Panc1 (cell line): Measurements from ENCODE around the gene UACA. TPM values are rescaled to one million over a fixed set of nuclear protein-coding genes. Genes with fewer than 3 reads are reported as not detected.

Experiments
- ATAC-seq: fragments of 200-7000 bp; cut with Tn5 transposase; 2 replicates; pipeline ENCODE4 v1.9.1; 2020; ENCODE audit warnings: mild to moderate bottlenecking, moderate library complexity
- BruUV-seq: library from RNA; stranded (reverse); fragments of 400-500 nt; replicated peaks from 2 replicates; lab custom pipeline; 2021; lab: Mats Ljungman, UMichigan
- CTCF ChIA-PET: fragments of 300-600 bp; sonication (Branson Sonifier 250); formaldehyde crosslinking; loops from one replicate; lab custom pipeline; 2022; ENCODE audit warnings: antibody characterized with exemption; lab: Charles Lee
- POLR2A ChIA-PET: fragments of 300-600 bp; sonication (Branson Sonifier 250); formaldehyde crosslinking; loops from one replicate; lab custom pipeline; 2022; ENCODE audit warnings: antibody characterized with exemption; lab: Charles Lee
- DNase-seq: peaks from one replicate; pipeline ENCODE4 v3.0.0-alpha.2; 2010; ENCODE audit warnings: low read depth, low spot score
- H3K27ac ChIP-seq: 2 replicates; pipeline ENCODE4 v1.5.1; 2011; ENCODE audit warnings: mild to moderate bottlenecking, low read length, inconsistent platforms
- H3K27me3 ChIP-seq: fragments of 200-500 bp; sonication (Bioruptor generic); 2 replicates; pipeline ENCODE4 v1.6.0; 2014; ENCODE audit warnings: low read length, inconsistent platforms; ENCODE audit not compliant: control insufficient read depth, insufficient read depth
- H3K36me3 ChIP-seq: fragments of 200-500 bp; sonication (Bioruptor generic); 2 replicates; pipeline ENCODE4 v1.5.1; 2014; ENCODE audit warnings: inconsistent platforms, mild to moderate bottlenecking, low read length, moderate library complexity; ENCODE audit not compliant: control insufficient read depth, insufficient read depth
- H3K4me1 ChIP-seq: 2 replicates; pipeline ENCODE4 v1.5.1; 2011; ENCODE audit warnings: inconsistent platforms, mild to moderate bottlenecking, low read length, moderate library complexity; ENCODE audit not compliant: control insufficient read depth, insufficient read depth
- H3K4me3 ChIP-seq, 2 experiments: 2 replicates each; pipeline ENCODE4 v1.5.1; 2011 to 2012; ENCODE audit warnings: low read depth in 2 of 2, low read length in 2 of 2, mild to moderate bottlenecking in 2 of 2, inconsistent platforms in 1 of 2, moderate library complexity in 1 of 2
- H3K9me3 ChIP-seq: fragments of 200-500 bp; sonication (Bioruptor generic); 2 replicates; pipeline ENCODE4 v1.5.1; 2014; ENCODE audit warnings: low read depth, mild to moderate bottlenecking, inconsistent platforms, low read length, moderate library complexity; ENCODE audit not compliant: control insufficient read depth, insufficient read depth
- POLR2AphosphoS5 ChIP-seq: IDR thresholded peaks from 2 replicates; pipeline ENCODE4 v1.6.1; 2012; ENCODE audit warnings: mild to moderate bottlenecking, low read depth, low read length, moderate library complexity
- SIN3A ChIP-seq: IDR thresholded peaks from 2 replicates; pipeline ENCODE4 v1.6.1; 2012; ENCODE audit warnings: low read depth, mild to moderate bottlenecking, low read length, moderate library complexity, borderline replicate concordance; ENCODE audit not compliant: insufficient read depth
- TCF7L2 ChIP-seq: IDR thresholded peaks from 2 replicates; pipeline ENCODE4 v1.6.1; 2011; ENCODE audit warnings: mild to moderate bottlenecking, low read depth, low read length, inconsistent platforms
- in situ Hi-C: cut with HindIII; loops from 2 replicates; pipeline ENCODE4 v1.10.0; 2016; ENCODE audit warnings: low sequenced_read_pairs, low pct_unique_long_range_greater_than_20kb
- intact Hi-C: fragments of 100-400 bp; cut with micrococcal nuclease; formaldehyde crosslinking; loops from one replicate; pipeline ENCODE4 v1.10.0; 2022; ENCODE audit not compliant: unreplicated experiment
- total RNA-seq: library from RNA; stranded (reverse); gene quantifications from one replicate; pipeline ENCODE4 v1.2.1, GENCODE V29; 2021; ENCODE audit not compliant: unreplicated experiment
- TF ChIP-seq, protein P1 (sequence below): fragments of 450-650 bp; IDR thresholded peaks from 2 replicates; pipeline ENCODE4 v1.5.1; 2017; ENCODE audit warnings: mild to moderate bottlenecking
- TF ChIP-seq, protein P2 (sequence below), 2 experiments: IDR thresholded peaks; 2 replicates each; pipeline ENCODE4 v1.6.1; 2011 to 2012; ENCODE audit warnings: low read depth in 2 of 2, control low read depth in 1 of 2, low read length in 1 of 2, mild to moderate bottlenecking in 1 of 2, moderate library complexity in 1 of 2; ENCODE audit not compliant: insufficient read depth in 1 of 2

UACA gene
- total RNA-seq, 1 experiment from 2014 or later = 303 TPM

DNA sequence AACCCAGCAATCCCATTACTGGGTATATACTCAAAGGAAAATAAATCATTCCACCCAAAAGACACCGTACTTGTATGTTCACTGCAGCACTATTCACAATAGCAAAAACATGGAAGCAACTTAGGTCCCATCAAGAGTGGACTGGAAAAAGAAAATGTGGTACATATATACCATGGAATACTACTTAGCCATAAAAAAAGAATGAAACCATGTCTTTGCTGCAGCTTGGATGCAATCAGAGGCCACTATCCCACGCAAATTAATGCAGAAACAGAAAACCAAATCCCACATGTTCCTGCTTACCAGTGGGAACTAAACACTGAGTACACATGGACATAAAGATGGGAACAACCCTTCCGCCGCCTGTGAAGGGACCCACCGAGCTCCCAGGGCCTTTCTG is 34.2 kb downstream of the UACA start:
- Histone ChIP-seq H3K4me1 (peaks cover 33% of the 10 kb centered on the region), H3K27ac (no peak overlapping the region), H3K9me3 (no peaks in the 10 kb centered on the region), H3K36me3 (peaks cover 6% of the 10 kb centered on the region), H3K27me3 (no peaks in the 10 kb centered on the region), H3K4me3 (no peak overlapping the region)
- intact Hi-C loops (no loop called here), in situ Hi-C loops (no loop called here)
- CTCF ChIA-PET = no interaction called here
- BruUV-seq = no TSS peak
- POLR2A ChIA-PET = no interaction called here
- ATAC-seq = no peak
- no peak for DNase-seq
- TF ChIP-seq, protein P1, sequence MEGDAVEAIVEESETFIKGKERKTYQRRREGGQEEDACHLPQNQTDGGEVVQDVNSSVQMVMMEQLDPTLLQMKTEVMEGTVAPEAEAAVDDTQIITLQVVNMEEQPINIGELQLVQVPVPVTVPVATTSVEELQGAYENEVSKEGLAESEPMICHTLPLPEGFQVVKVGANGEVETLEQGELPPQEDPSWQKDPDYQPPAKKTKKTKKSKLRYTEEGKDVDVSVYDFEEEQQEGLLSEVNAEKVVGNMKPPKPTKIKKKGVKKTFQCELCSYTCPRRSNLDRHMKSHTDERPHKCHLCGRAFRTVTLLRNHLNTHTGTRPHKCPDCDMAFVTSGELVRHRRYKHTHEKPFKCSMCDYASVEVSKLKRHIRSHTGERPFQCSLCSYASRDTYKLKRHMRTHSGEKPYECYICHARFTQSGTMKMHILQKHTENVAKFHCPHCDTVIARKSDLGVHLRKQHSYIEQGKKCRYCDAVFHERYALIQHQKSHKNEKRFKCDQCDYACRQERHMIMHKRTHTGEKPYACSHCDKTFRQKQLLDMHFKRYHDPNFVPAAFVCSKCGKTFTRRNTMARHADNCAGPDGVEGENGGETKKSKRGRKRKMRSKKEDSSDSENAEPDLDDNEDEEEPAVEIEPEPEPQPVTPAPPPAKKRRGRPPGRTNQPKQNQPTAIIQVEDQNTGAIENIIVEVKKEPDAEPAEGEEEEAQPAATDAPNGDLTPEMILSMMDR = no peak
- TF ChIP-seq TCF7L2 (no peak), POLR2AphosphoS5 (no peak), SIN3A (no peak)
- TF ChIP-seq, protein P2, sequence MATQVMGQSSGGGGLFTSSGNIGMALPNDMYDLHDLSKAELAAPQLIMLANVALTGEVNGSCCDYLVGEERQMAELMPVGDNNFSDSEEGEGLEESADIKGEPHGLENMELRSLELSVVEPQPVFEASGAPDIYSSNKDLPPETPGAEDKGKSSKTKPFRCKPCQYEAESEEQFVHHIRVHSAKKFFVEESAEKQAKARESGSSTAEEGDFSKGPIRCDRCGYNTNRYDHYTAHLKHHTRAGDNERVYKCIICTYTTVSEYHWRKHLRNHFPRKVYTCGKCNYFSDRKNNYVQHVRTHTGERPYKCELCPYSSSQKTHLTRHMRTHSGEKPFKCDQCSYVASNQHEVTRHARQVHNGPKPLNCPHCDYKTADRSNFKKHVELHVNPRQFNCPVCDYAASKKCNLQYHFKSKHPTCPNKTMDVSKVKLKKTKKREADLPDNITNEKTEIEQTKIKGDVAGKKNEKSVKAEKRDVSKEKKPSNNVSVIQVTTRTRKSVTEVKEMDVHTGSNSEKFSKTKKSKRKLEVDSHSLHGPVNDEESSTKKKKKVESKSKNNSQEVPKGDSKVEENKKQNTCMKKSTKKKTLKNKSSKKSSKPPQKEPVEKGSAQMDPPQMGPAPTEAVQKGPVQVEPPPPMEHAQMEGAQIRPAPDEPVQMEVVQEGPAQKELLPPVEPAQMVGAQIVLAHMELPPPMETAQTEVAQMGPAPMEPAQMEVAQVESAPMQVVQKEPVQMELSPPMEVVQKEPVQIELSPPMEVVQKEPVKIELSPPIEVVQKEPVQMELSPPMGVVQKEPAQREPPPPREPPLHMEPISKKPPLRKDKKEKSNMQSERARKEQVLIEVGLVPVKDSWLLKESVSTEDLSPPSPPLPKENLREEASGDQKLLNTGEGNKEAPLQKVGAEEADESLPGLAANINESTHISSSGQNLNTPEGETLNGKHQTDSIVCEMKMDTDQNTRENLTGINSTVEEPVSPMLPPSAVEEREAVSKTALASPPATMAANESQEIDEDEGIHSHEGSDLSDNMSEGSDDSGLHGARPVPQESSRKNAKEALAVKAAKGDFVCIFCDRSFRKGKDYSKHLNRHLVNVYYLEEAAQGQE (IDR thresholded peaks at IDR 0.05; ENCODE audit: insufficient read depth in 1 of 2, low read depth in 2 of 2, low read length in 1 of 2) = no peak

DNA sequence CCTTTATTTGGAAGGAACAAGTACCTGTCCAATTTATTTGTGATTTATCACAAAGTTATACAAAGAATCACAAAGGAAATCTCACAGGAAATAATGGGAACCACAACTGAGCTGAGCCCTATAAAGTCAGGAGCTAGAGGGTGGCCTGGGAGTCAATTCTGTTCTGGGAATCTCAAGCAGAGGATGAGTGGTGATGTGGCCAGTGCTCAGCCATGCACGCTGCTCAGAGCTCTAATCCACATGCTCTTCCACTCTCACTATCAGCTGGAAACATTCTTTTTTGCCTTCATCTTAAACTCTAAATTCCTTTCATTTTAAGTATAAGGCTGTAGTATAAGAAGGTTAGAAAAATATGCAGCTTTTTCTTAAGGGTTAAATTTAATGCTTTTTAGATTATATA is 36.6 kb downstream of the UACA start:
- H3K27ac ChIP-seq = peak overlapping the region; percentile 64
- POLR2A ChIA-PET = interaction anchor here (0.6 kb wide), 2 partner anchors 66 to 562 kb away, joined by 3 to 5 read pairs; no protein-coding TSS in a partner anchor
- H3K36me3 ChIP-seq = peaks cover 6% of the 10 kb centered on the region
- BruUV-seq = TSS peak; percentile 23
- no peak overlapping the region for H3K4me3 ChIP-seq
- no peaks in the 10 kb centered on the region for H3K27me3 ChIP-seq
- no peaks in the 10 kb centered on the region for H3K9me3 ChIP-seq
- in situ Hi-C loops (no loop called here), intact Hi-C loops (no loop called here)
- ATAC-seq = no peak
- peaks cover 40% of the 10 kb centered on the region for H3K4me1 ChIP-seq
- TF ChIP-seq, protein P1 = no peak
- TF ChIP-seq POLR2AphosphoS5 = no peak
- DNase-seq = no peak
- CTCF ChIA-PET = interaction anchor here (0.6 to 0.7 kb wide), 2 partner anchors 215 to 725 kb away, joined by 3 to 4 read pairs; no protein-coding TSS in a partner anchor
